DOHH2 (cell line): Measurements from ENCODE around the gene SYNJ2.

Experiments
- H3F3A ChIP-seq: fragments of 200-600 bp; sonication (generic), shearing (Covaris generic); 2 replicates; pipeline ENCODE4 v1.6.0; 2016; ENCODE audit warnings: antibody characterized with exemption, mild to moderate bottlenecking; ENCODE audit not compliant: control insufficient read depth, insufficient read depth
- H3K27ac ChIP-seq: fragments of 200-600 bp; sonication (generic); 2 replicates; pipeline ENCODE4 v1.5.1; 2014; ENCODE audit warnings: low read depth, mild to moderate bottlenecking, low read length, moderate library complexity
- H3K27me3 ChIP-seq: fragments of 200-600 bp; sonication (generic); 2 replicates; pipeline ENCODE4 v1.6.1; 2014; ENCODE audit warnings: mild to moderate bottlenecking, low read length, mixed read lengths; ENCODE audit not compliant: control insufficient read depth
- H3K36me3 ChIP-seq: fragments of 200-600 bp; sonication (generic); 2 replicates; pipeline ENCODE4 v1.6.1; 2014; ENCODE audit warnings: mild to moderate bottlenecking, low read length, moderate library complexity, mixed read lengths; ENCODE audit not compliant: control insufficient read depth
- H3K4me1 ChIP-seq: fragments of 200-600 bp; sonication (generic); 2 replicates; pipeline ENCODE4 v1.6.1; 2014; ENCODE audit warnings: mild to moderate bottlenecking, low read length, mixed read lengths; ENCODE audit not compliant: control insufficient read depth
- H3K4me2 ChIP-seq: fragments of 200-600 bp; sonication (generic); 2 replicates; pipeline ENCODE4 v1.6.0; 2014; ENCODE audit warnings: mild to moderate bottlenecking, low read length, moderate library complexity
- H3K4me3 ChIP-seq: fragments of 200-600 bp; sonication (generic); 2 replicates; pipeline ENCODE4 v1.5.1; 2014; ENCODE audit warnings: mild to moderate bottlenecking, low read length, mixed read lengths
- H3K79me2 ChIP-seq: fragments of 200-600 bp; sonication (generic); 2 replicates; pipeline ENCODE4 v1.6.1; 2014; ENCODE audit warnings: mild to moderate bottlenecking, low read length, mixed read lengths; ENCODE audit not compliant: control insufficient read depth
- H3K9me2 ChIP-seq: fragments of 200-600 bp; sonication (generic); replicated peaks from 2 replicates; pipeline ENCODE4 v1.6.1; 2014; ENCODE audit warnings: mild to moderate bottlenecking, low read length, mixed read lengths; ENCODE audit not compliant: control insufficient read depth
- H3K9me3 ChIP-seq: fragments of 200-600 bp; sonication (generic); 2 replicates; pipeline ENCODE4 v1.6.1; 2014; ENCODE audit warnings: antibody characterized with exemption, low read length, mixed read lengths; ENCODE audit not compliant: control insufficient read depth, insufficient read depth
- H4K20me1 ChIP-seq: fragments of 200-600 bp; sonication (generic); 2 replicates; pipeline ENCODE4 v1.6.0; 2014; ENCODE audit warnings: low read depth, mild to moderate bottlenecking, antibody characterized with exemption, low read length, moderate library complexity; ENCODE audit not compliant: control insufficient read depth, insufficient read depth
- EZH2phosphoT487 ChIP-seq: fragments of 200-600 bp; sonication (generic); IDR thresholded peaks from 2 replicates; pipeline ENCODE4 v1.6.1; 2017; ENCODE audit warnings: borderline replicate concordance, mild to moderate bottlenecking, antibody characterized with exemption, low read length, moderate library complexity, mixed read lengths
- TF ChIP-seq, protein P1 (sequence below): fragments of 200-600 bp; sonication (generic); IDR thresholded peaks from one replicate; pipeline ENCODE4 v1.5.1; 2014; ENCODE audit warnings: antibody characterized with exemption, mild to moderate bottlenecking, low read depth, low read length; ENCODE audit not compliant: poor library complexity, severe bottlenecking

Gene SYNJ2

GRCh38 chr6:157981395-157982101 is at the start of gene SYNJ2:
Gene SYNJ2 (plus strand): TSS chr6:157981863. CDS start chr6:157981962, 99 bp downstream.
- H4K20me1 ChIP-seq = no peaks in the 10 kb centered on the region

GRCh38 chr6:157935786-157936185 is 45.9 kb upstream of the SYNJ2 start:
- H3K36me3 ChIP-seq = no peaks in the 10 kb centered on the region
- no peak overlapping the region for H3K4me3 ChIP-seq
- no peaks in the 10 kb centered on the region for H3F3A ChIP-seq
- H3K27me3 ChIP-seq = peaks cover 3% of the 10 kb centered on the region
- no peak overlapping the region for H3K27ac ChIP-seq
- no peaks in the 10 kb centered on the region for H3K9me3 ChIP-seq
- H3K79me2 ChIP-seq = no peaks in the 10 kb centered on the region
- H3K4me2 ChIP-seq = no peak overlapping the region
- TF ChIP-seq EZH2phosphoT487 = no peak
- TF ChIP-seq, protein P1, sequence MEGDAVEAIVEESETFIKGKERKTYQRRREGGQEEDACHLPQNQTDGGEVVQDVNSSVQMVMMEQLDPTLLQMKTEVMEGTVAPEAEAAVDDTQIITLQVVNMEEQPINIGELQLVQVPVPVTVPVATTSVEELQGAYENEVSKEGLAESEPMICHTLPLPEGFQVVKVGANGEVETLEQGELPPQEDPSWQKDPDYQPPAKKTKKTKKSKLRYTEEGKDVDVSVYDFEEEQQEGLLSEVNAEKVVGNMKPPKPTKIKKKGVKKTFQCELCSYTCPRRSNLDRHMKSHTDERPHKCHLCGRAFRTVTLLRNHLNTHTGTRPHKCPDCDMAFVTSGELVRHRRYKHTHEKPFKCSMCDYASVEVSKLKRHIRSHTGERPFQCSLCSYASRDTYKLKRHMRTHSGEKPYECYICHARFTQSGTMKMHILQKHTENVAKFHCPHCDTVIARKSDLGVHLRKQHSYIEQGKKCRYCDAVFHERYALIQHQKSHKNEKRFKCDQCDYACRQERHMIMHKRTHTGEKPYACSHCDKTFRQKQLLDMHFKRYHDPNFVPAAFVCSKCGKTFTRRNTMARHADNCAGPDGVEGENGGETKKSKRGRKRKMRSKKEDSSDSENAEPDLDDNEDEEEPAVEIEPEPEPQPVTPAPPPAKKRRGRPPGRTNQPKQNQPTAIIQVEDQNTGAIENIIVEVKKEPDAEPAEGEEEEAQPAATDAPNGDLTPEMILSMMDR = no peak
- H4K20me1 ChIP-seq = no peaks in the 10 kb centered on the region
- H3K4me1 ChIP-seq = no peaks in the 10 kb centered on the region
- H3K9me2 ChIP-seq = no peaks in the 10 kb centered on the region

More at GRCh38 chr6:157981395-157982101, at the start of gene SYNJ2:
- H3K4me2 ChIP-seq = peak within 1 kb of the TSS; percentile 61
- no peaks in the 10 kb centered on the region for H3K36me3 ChIP-seq
- 0 out of 2 replicates have a peak, but pooled peaks cover 3% of the 10 kb centered on the region for H3K4me1 ChIP-seq
- 0 out of 2 replicates have a peak, but pooled peaks cover 6% of the 10 kb centered on the region for H3F3A ChIP-seq
- peaks cover 51% of the 10 kb centered on the region for H3K27me3 ChIP-seq
- no peaks in the 10 kb centered on the region for H3K9me2 ChIP-seq
- TF ChIP-seq EZH2phosphoT487 = no peak
- TF ChIP-seq, protein P1 = peak; percentile 16
- peak within 1 kb of the TSS; percentile 54 for H3K4me3 ChIP-seq
- H3K9me3 ChIP-seq = no peaks in the 10 kb centered on the region
- H3K79me2 ChIP-seq = no peaks in the 10 kb centered on the region
- no peak within 1 kb of the TSS for H3K27ac ChIP-seq

DNA sequence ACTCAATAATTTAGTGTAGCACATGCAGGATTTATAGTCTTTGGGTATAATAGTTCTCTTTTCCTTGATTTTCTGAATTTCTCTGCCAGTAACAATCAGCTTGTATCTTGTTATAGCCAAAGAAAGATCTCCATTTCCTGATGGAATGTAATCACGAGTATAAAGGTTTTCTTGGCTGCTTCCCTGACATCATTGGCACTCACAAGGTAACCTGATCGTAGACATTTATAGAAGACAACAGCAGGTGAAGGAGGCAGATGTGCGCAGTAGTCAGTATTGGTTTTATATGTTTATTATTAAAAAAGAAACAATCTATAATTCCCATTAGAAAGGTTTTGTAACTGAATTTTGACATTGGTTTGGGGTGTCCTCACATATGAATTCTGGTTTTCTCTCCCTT is 44.3 kb upstream of the SYNJ2 start:
- Histone ChIP-seq H3K36me3 (no peaks in the 10 kb centered on the region), H3K79me2 (no peaks in the 10 kb centered on the region)

More for the DNA sequence above, 44.3 kb upstream of the SYNJ2 start:
- Histone ChIP-seq H3K9me2 (no peaks in the 10 kb centered on the region), H3K27me3 (peaks cover 6% of the 10 kb centered on the region), H3F3A (no peaks in the 10 kb centered on the region), H3K9me3 (no peaks in the 10 kb centered on the region), H3K27ac (no peak overlapping the region), H3K4me3 (no peak overlapping the region), H4K20me1 (no peaks in the 10 kb centered on the region), H3K4me1 (no peaks in the 10 kb centered on the region), H3K4me2 (no peak overlapping the region)
- TF ChIP-seq, protein P1 = no peak
